Measurements from ENCODE around the gene LRRC47. TPM values are rescaled to one million over a fixed set of nuclear protein-coding genes. Genes with fewer than 3 reads are reported as not detected.

Gene LRRC47
- total RNA-seq, 1 experiment from 2014 or later, result 65.1 TPM

- peaks cover 2% of the 10 kb centered on the region; the same call in 1 of the 2 replicates for H3K79me2 ChIP-seq (ENCODE audit: insufficient read depth, low read length)
- H4K20me1 ChIP-seq (ENCODE audit: control insufficient read depth, insufficient read depth, insufficient read length), result peaks cover 5% of the 10 kb centered on the region
- Mint-ChIP-seq H3K4me1 (peaks cover 18 to 19% of the 10 kb centered on the region in 2 experiments), H3K4me3 (peak overlapping the region; percentile 92 to 95), H3K9me3 (no peaks in the 10 kb centered on the region), H3K27me3 (ENCODE audit: low read depth) (peaks cover 1% of the 10 kb centered on the region; the same call in 1 of the 2 replicates), H3K27ac (peak overlapping the region in 2 of 3 experiments; percentile 62 to 94; a peak in 5 of 7 replicates), H3K36me3 (ENCODE audit: insufficient read depth in 1 of 3, low read depth in 3 of 3) (peaks cover 24 to 43% (median 38%) of the 10 kb centered on the region in 3 experiments; a peak in 6 of 7 replicates)
- no peak overlapping the region for H2BK5ac ChIP-seq (ENCODE audit: insufficient read length, low read length)
- H4K91ac ChIP-seq (ENCODE audit: insufficient read length, low read depth, low read length), result no peak overlapping the region
- no peak overlapping the region for H2BK120ac ChIP-seq (ENCODE audit: low read depth, low read length, poor library complexity, severe bottlenecking)
- H3K27ac ChIP-seq (ENCODE audit: insufficient read length, low read depth, low read length), result no peak overlapping the region
- no peak overlapping the region for H2BK12ac ChIP-seq (ENCODE audit: insufficient read length, low read depth, low read length)
- H3K9ac ChIP-seq (ENCODE audit: extremely low read depth, insufficient read length, low read length), result no peak overlapping the region
- no peak overlapping the region for H2BK15ac ChIP-seq (ENCODE audit: low read depth, low read length)
- H3K4me1 ChIP-seq (ENCODE audit: insufficient read depth, low read length), result peaks cover 5% of the 10 kb centered on the region; the same call in 1 of the 2 replicates
- H3K4me2 ChIP-seq (ENCODE audit: insufficient read depth, insufficient read length, low read length), result no peak overlapping the region
- H3K23ac ChIP-seq (ENCODE audit: insufficient read length, low read depth, low read length), result no peak overlapping the region
- H3T11ph ChIP-seq (ENCODE audit: low read length), result no peak overlapping the region
- no peak for TF ChIP-seq CTCF (conservative IDR thresholded peaks at IDR 0.05)
- no peaks in the 10 kb centered on the region for H3K27me3 ChIP-seq (ENCODE audit: insufficient read depth, low read length)
- DNase-seq, result no peak
- no peak overlapping the region for H2AK5ac ChIP-seq (ENCODE audit: insufficient read length, low read length)
- peaks cover 11% of the 10 kb centered on the region for H3K23me2 ChIP-seq (ENCODE audit: insufficient read length, low read depth, low read length, poor library complexity, severe bottlenecking)
- H2AFZ ChIP-seq (ENCODE audit: low read length), result no peak overlapping the region
- H2BK20ac ChIP-seq (ENCODE audit: low read depth, low read length, poor library complexity, severe bottlenecking), result no peak overlapping the region
- WGBS (ENCODE audit: extremely low coverage, insufficient read length, low lambda C conversion rate), result no CpG with 5 or more reads among the region's 12 CpGs
- H4K8ac ChIP-seq (replicated peaks; ENCODE audit: insufficient read length, low read depth, low read length), result no peak overlapping the region
- H3K79me1 ChIP-seq (ENCODE audit: insufficient read depth, low read depth, low read length, poor library complexity, severe bottlenecking), result no peaks in the 10 kb centered on the region
- no peak overlapping the region for H3K18ac ChIP-seq (ENCODE audit: insufficient read length, low read depth, low read length)
- no peak overlapping the region for H3K56ac ChIP-seq (ENCODE audit: insufficient read length, low read depth, low read length)
- H4K5ac ChIP-seq (ENCODE audit: insufficient read length, low read depth, low read length), result no peak overlapping the region
- no peak overlapping the region for H3K4ac ChIP-seq (ENCODE audit: low read depth, low read length)
- no peaks in the 10 kb centered on the region for H3K9me3 ChIP-seq (ENCODE audit: control insufficient read depth, low read depth, low read length)
- no peak overlapping the region for H3K14ac ChIP-seq (ENCODE audit: insufficient read depth, low read length)
These were observed 51.2 kb downstream of the LRRC47 start for GRCh38 chr1:3745071-3745470.
